Liver (tissue), 9 donors: Measurements from ENCODE around the gene CYP2A13. TPM values are rescaled to one million over a fixed set of nuclear protein-coding genes. Genes with fewer than 3 reads are reported as not detected.
"Not testable (repeated sequence)": the region's sequence is repeated elsewhere in the genome, so short reads cannot be mapped to it uniquely, and the experiment has no call there.

Experiments
- DNase-seq: peaks from one replicate; pipeline ENCODE4 v3.0.0-alpha.2; 2017; ENCODE audit warnings: low spot score
- H3K27ac ChIP-seq, 2 donors: one replicate each; pipeline ENCODE4 v1.7.0; 2013; ENCODE audit warnings: inconsistent platforms in 2 of 2, low read length in 2 of 2, control low read depth in 1 of 2, low read depth in 1 of 2, mild to moderate bottlenecking in 1 of 2
- H3K27me3 ChIP-seq, 4 donors: one replicate each; pipeline versions ENCODE4 v1.6.1 to v1.7.0; 2013; ENCODE audit warnings: low read length in 3 of 4, inconsistent platforms in 1 of 4, mild to moderate bottlenecking in 1 of 4, moderate library complexity in 1 of 4; ENCODE audit not compliant: control insufficient read depth in 4 of 4, insufficient read depth in 4 of 4
- H3K36me3 ChIP-seq, 4 donors: one replicate each; pipeline versions ENCODE4 v1.6.1 to v1.7.0; 2013; ENCODE audit warnings: low read length in 3 of 4, mild to moderate bottlenecking in 3 of 4, low read depth in 1 of 4, moderate library complexity in 1 of 4; ENCODE audit not compliant: control insufficient read depth in 4 of 4, insufficient read depth in 3 of 4
- H3K4me1 ChIP-seq, 4 donors: one replicate each; pipeline versions ENCODE4 v1.6.1 to v1.7.0; 2013; ENCODE audit warnings: low read length in 3 of 4, mild to moderate bottlenecking in 3 of 4, moderate library complexity in 1 of 4; ENCODE audit not compliant: control insufficient read depth in 4 of 4, insufficient read depth in 4 of 4
- H3K4me3 ChIP-seq, 3 donors: one replicate each; pipeline versions ENCODE4 v1.6.1 to v1.7.0; 2013; ENCODE audit warnings: low read length in 3 of 3, control low read depth in 1 of 3, low read depth in 1 of 3, mild to moderate bottlenecking in 1 of 3
- H3K9ac ChIP-seq, 2 donors: one replicate each; pipeline ENCODE4 v1.7.0; 2013; ENCODE audit warnings: low read length in 2 of 2, mild to moderate bottlenecking in 2 of 2, moderate library complexity in 2 of 2, control low read depth in 1 of 2, low read depth in 1 of 2
- H3K9me3 ChIP-seq, 4 donors: one replicate each; pipeline versions ENCODE4 v1.6.1 to v1.7.0; 2013; ENCODE audit warnings: low read length in 3 of 4; ENCODE audit not compliant: control insufficient read depth in 4 of 4
- EGR1 ChIP-seq, 2 donors: IDR thresholded peaks; 2 replicates each; pipeline ENCODE4 v1.6.1; 2016 to 2018; ENCODE audit warnings: antibody characterized with exemption in 2 of 2, low read depth in 2 of 2
- FOXA2 ChIP-seq: IDR thresholded peaks from 2 replicates; pipeline ENCODE4 v1.6.1; 2016; ENCODE audit warnings: antibody characterized with exemption
- HNF4A ChIP-seq, 2 donors: conservative IDR thresholded peaks; 2 replicates each; pipeline ENCODE4 v1.6.1; 2016; ENCODE audit warnings: antibody characterized with exemption in 2 of 2, mild to moderate bottlenecking in 2 of 2
- MAX ChIP-seq: IDR thresholded peaks from 2 replicates; pipeline ENCODE4 v1.6.1; 2016; ENCODE audit warnings: antibody characterized with exemption
- RAD21 ChIP-seq, 2 donors: IDR thresholded peaks; 2 replicates each; pipeline ENCODE4 v1.6.1; 2016; ENCODE audit warnings: antibody characterized with exemption in 2 of 2, mild to moderate bottlenecking in 2 of 2
- RXRA ChIP-seq, 2 donors: IDR thresholded peaks; 2 replicates each; pipeline ENCODE4 v1.6.1; 2017 to 2018; ENCODE audit warnings: antibody characterized with exemption in 2 of 2, mild to moderate bottlenecking in 1 of 2
- SP1 ChIP-seq: IDR thresholded peaks from 2 replicates; pipeline ENCODE4 v1.6.1; 2018; ENCODE audit warnings: antibody characterized with exemption, mild to moderate bottlenecking
- TAF1 ChIP-seq: conservative IDR thresholded peaks from 2 replicates; pipeline ENCODE4 v1.6.1; 2016; ENCODE audit warnings: antibody characterized with exemption, mild to moderate bottlenecking
- YY1 ChIP-seq: IDR thresholded peaks from 2 replicates; pipeline ENCODE4 v1.6.1; 2016; ENCODE audit warnings: antibody characterized with exemption, mild to moderate bottlenecking
- WGBS: extraction: QIAGEN DNeasy Blood & Tissue Kit; methylation state at CpG from one replicate; pipeline ENCODE4 v1.1.7; 2013; 5-methylcytosine and 5-hydroxymethylcytosine counted together
- polyA plus RNA-seq, 2 donors: library from polyadenylated mRNA; stranded (reverse) in 1 of 2; unstranded in 1 of 2; fragments of 200-250 nt in 1 of 2; fragments of >200 nt in 1 of 2; fragmentation: Nextera tagmentation in 1 of 2; extraction: Ambion mirVana in 1 of 2; gene quantifications; one replicate each; pipeline versions ENCODE4 v1.2.1 to v1.2.3, GENCODE V29; 2013 to 2015
- total RNA-seq, 2 donors: library from RNA; depleted of rRNA; stranded (reverse); fragments of >200 nt; gene quantifications; one replicate each; pipeline ENCODE4 v1.2.3, GENCODE V29; 2014
- TF ChIP-seq, protein P1 (sequence below): IDR thresholded peaks from 2 replicates; pipeline ENCODE4 v1.6.1; 2016; ENCODE audit warnings: antibody characterized with exemption
- TF ChIP-seq, protein P2 (sequence below): IDR thresholded peaks from 2 replicates; pipeline ENCODE4 v1.6.1; 2016; ENCODE audit warnings: antibody characterized with exemption
- donor health status: healthy.
- donor health status: healthy.
- donor health status: healthy.
- donor health status: healthy.
- donor health status: healthy.

The CYP2A13 gene
- total and polyA plus RNA-seq, 4 donors = 0.08 to 0.16 TPM; not detected in 2

GRCh38 chr19:41133260-41133659 is 45.0 kb downstream of the CYP2A13 start:
- no peak overlapping the region for H3K27ac ChIP-seq
- no peak overlapping the region for H3K9ac ChIP-seq
- TF ChIP-seq, protein P1, sequence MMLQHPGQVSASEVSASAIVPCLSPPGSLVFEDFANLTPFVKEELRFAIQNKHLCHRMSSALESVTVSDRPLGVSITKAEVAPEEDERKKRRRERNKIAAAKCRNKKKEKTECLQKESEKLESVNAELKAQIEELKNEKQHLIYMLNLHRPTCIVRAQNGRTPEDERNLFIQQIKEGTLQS = no peak
- no peak for TF ChIP-seq YY1
- no peak for TF ChIP-seq RXRA (IDR thresholded peaks at IDR 0.05)
- H3K9me3 ChIP-seq = no peaks in the 10 kb centered on the region
- no peaks in the 10 kb centered on the region for H3K36me3 ChIP-seq
- no peak overlapping the region for H3K4me3 ChIP-seq
- WGBS = 61% methylated on average over 3 of the region's 3 CpGs
- no peaks in the 10 kb centered on the region for H3K4me1 ChIP-seq
- DNase-seq = no peak
- no peaks in the 10 kb centered on the region for H3K27me3 ChIP-seq

DNA sequence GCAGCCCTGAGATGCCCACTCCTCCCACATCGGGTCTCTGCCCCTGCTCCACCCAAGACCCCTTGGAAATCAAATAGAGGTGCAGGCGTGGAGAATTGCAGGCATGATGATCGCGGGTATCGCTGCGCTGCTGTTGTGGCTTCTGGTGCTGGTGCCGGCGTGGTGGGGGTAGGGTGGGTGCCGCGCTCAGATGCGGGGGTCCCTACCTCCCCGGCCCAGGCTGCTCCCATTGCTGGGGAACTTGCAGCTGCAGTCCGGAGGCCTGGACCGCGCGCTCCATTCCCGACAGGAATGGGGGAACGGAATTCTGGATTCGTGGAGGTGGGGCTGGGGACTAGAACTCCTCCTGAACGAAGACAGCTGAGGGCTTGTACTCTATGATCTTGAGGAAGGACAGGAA is 46.4 kb downstream of the CYP2A13 start:
- 88% methylated on average over 20 of the region's 20 CpGs for WGBS
- H3K27ac ChIP-seq = no peak overlapping the region
- H3K9me3 ChIP-seq = no peaks in the 10 kb centered on the region
- H3K36me3 ChIP-seq = no peaks in the 10 kb centered on the region
- no peak overlapping the region for H3K9ac ChIP-seq
- no peak for TF ChIP-seq HNF4A (conservative IDR thresholded peaks at IDR 0.05)
- TF ChIP-seq, protein P2, sequence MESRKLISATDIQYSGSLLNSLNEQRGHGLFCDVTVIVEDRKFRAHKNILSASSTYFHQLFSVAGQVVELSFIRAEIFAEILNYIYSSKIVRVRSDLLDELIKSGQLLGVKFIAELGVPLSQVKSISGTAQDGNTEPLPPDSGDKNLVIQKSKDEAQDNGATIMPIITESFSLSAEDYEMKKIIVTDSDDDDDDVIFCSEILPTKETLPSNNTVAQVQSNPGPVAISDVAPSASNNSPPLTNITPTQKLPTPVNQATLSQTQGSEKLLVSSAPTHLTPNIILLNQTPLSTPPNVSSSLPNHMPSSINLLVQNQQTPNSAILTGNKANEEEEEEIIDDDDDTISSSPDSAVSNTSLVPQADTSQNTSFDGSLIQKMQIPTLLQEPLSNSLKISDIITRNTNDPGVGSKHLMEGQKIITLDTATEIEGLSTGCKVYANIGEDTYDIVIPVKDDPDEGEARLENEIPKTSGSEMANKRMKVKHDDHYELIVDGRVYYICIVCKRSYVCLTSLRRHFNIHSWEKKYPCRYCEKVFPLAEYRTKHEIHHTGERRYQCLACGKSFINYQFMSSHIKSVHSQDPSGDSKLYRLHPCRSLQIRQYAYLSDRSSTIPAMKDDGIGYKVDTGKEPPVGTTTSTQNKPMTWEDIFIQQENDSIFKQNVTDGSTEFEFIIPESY = no peak
- TF ChIP-seq MAX = no peak
- TF ChIP-seq, protein P1 = no peak
- no peak for TF ChIP-seq RAD21 (IDR thresholded peaks at IDR 0.05)
- TF ChIP-seq EGR1 (IDR thresholded peaks at IDR 0.05; ENCODE audit: low read depth in 2 of 2) = no peak
- no peak for TF ChIP-seq RXRA (IDR thresholded peaks at IDR 0.05)
- TF ChIP-seq YY1 = no peak
- TF ChIP-seq SP1 = no peak
- TF ChIP-seq FOXA2 = no peak
- no peak for TF ChIP-seq TAF1
- no peaks in the 10 kb centered on the region for H3K27me3 ChIP-seq
- no peak overlapping the region for H3K4me3 ChIP-seq
- no peaks in the 10 kb centered on the region for H3K4me1 ChIP-seq
- no peak for DNase-seq

- TF ChIP-seq HNF4A (conservative IDR thresholded peaks at IDR 0.05) (peak in 1 of 2 donors; percentile 4), RXRA (IDR thresholded peaks at IDR 0.05) (peak in 1 of 2 donors; percentile 8)
- H3K9ac ChIP-seq = not testable (repeated sequence)
- 27% methylated on average over 72 of the region's 76 CpGs for WGBS
Measured at GRCh38 chr19:41135390-41136384, 47.4 kb downstream of the CYP2A13 start.

More at GRCh38 chr19:41135390-41136384, 47.4 kb downstream of the CYP2A13 start:
- peak; percentile 59 for DNase-seq
- H3K4me1 ChIP-seq, H3K9me3 ChIP-seq, H3K36me3 ChIP-seq, H3K27ac ChIP-seq, H3K27me3 ChIP-seq: not testable (repeated sequence)
- H3K4me3 ChIP-seq = peak overlapping the region in 2 of 3 donors; percentile 22 to 23
